NCI-H526 (cell line): ENCODE measurements around the gene MFAP1.
"Not testable (repeated sequence)": the region's sequence is repeated elsewhere in the genome, so short reads cannot be mapped to it uniquely, and the experiment has no call there.

Source experiments
- DNase-seq, 2 experiments: peaks; one replicate each; lab custom pipeline; 2025; lab: John Stamatoyannopoulos, UW

The MFAP1 gene

GRCh38 chr15:43821505-43821904, 3.0 kb downstream of the MFAP1 start:
- no peak for DNase-seq

DNA sequence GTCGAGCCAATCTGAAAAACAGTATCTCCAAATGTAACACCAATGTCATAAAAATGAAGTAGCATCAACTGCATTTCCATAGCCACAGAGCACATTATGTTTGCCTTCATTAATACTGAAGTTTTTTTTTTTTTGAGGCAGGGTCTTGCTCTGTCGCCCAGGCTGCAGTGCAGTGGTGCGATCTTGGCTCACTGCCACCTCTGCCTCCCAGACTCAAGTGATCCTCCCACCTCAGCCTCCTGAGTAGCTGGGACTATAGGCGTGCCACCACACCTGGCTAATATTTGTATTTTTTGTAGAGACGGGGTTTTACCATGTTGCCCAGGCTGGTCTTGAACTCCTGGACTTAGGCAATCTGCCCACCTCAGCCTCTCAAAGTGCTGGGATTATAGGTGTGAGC, 9.4 kb downstream of the MFAP1 start:
- not testable (repeated sequence) for DNase-seq

DNA sequence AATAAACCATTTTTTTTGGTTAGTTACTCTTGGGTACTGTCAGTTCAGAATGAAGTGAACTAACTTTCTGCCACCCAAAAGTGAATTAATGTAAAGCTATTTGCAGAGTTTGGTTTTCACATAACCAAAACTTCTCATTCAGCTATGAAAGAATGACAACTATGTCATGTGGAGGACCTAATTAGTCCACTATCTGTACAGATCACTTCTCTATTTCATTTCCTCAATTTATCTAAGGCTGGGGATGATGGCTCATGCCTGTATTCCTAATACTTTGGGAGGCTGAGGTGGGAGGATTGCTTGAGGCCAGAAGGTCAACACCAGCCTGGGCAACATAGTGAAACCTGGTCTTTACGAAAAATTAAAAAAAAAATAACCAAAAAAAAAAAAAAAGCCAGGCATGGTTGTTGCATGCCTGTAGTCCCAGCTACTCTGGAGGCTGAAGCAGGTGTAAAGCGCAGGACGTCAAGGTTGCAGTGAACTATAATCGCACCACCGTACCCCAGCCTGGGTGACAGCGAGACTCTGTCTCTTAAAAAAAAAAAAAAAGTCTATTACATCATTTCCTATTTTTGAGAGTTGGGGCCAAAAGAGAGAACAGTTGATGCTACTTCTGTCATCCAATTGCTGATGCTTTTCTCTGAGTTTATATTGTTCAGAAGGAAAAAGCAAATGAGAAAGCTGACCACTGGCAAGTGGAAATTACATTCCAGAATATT, 15.4 kb downstream of the MFAP1 start:
- no peak for DNase-seq

GRCh38 chr15:43808435-43808950, 16.0 kb downstream of the MFAP1 start:
- no peak for DNase-seq

DNA sequence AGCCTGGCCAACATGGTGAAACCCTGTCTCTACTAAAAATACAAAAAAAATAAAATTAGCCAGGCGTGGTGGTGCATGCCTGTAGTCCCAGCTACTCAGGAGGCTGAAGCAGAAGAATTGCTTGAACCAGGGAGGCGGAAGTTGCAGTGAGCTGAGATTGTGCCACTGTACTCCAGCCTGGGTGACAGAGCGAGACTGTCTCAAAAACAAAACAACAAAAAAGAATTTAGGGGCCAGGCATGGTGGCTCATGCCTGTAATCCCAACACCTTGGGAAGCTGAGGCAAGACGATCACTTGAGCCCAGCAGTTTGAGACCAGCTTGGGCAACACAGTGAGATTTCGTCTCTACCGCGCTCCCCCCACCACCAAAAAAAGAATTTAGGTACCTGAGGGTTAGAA, 21.8 kb downstream of the MFAP1 start:
- not testable (repeated sequence) for DNase-seq

DNA sequence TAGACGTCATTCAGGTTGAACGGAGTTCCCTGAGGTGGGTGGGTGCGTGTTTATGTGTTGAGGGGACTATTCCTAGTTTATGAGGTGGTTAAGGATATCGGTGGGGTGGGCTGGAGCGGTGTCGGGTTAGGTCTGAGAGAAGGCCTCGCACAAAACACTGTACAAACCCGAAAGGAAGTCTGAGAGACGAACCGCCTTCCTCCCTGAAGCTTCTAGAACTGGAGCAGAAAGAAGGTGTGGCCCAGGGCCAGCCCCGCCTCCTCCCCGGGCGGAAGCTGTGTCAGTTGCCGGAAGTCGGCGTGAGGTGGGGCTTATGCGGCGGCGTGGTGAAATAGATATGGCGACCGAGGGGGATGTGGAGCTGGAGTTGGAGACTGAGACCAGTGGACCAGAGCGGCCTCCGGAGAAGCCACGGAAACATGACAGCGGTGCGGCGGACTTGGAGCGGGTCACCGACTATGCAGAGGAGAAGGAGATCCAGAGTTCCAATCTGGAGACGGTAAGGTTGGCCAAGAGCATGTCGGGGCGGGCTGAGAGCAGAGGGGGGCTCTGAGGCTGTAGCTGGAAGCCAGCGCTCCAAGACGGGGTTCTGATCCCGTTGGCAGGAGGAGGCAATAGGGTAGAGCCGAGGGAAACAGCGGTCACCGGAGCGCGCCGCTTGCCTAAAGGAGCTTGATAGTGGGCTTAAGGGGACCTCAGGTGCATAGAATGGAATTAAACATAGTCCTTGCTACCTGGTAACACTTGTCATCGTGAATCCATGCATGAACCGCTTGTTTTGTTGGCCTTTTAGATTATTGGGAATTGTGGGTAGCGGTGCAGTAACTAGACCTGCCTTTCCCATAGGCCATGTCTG, 24.0 kb downstream of the MFAP1 start, which contains the start of gene HYPK:
Gene HYPK, plus strand, starts transcription at position 314 of the 856 bp plus-strand sequence. Its CDS starts 24 bp downstream, at position 338.
- DNase-seq: peak; percentile 80 to 92

GRCh38 chr15:43799945-43800285, 24.6 kb downstream of the MFAP1 start, which contains the start of gene SERINC4:
Gene SERINC4, minus strand, starts transcription at chr15:43800220. Its CDS starts 234 bp downstream, at chr15:43799986.
- no peak for DNase-seq

DNA sequence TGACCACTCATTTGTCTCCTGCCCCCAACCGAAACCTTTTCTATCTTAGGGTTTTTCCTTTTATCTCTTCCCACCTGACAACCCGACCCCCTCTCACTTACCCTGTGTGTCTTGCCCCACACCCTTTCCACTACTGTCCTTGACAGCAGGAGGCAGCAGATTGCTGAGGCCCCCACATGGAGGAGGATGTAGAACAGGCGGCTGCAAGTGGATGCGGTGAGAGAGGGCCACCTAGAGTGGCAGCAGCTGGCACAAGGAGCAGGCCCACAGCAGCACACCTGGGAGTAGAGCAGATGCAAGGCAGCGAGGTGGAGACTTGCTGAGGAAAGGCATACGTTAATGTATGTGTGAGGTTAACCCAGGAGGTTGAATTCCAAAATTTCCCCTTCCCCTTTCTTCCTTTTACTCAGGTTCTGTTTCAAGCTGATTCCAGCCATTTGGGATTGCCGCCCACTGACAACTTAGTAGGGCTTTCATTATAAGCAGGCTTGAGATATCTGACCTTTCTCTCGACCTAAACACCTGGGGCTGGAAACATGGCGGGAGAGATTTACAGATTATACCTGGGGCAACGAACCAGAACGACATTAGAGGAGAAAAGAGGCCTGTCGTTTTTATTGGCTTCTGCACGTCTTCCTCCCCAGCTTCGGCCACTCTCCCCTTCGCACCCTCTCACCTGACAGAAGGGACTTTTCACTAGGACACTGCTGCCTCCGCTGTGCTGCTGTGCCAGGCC, 25.1 kb downstream of the MFAP1 start:
- peak; percentile 21 to 50 for DNase-seq

- no peak for DNase-seq
Observed at GRCh38 chr15:43796566-43796965, 27.9 kb downstream of the MFAP1 start.

- no peak for DNase-seq
Observed at GRCh38 chr15:43795997-43796396, 28.5 kb downstream of the MFAP1 start.

- DNase-seq: no peak
Observed at GRCh38 chr15:43795197-43795596, 29.3 kb downstream of the MFAP1 start.

- no peak for DNase-seq
Observed at GRCh38 chr15:43794269-43795037, 30.0 kb downstream of the MFAP1 start.

DNA sequence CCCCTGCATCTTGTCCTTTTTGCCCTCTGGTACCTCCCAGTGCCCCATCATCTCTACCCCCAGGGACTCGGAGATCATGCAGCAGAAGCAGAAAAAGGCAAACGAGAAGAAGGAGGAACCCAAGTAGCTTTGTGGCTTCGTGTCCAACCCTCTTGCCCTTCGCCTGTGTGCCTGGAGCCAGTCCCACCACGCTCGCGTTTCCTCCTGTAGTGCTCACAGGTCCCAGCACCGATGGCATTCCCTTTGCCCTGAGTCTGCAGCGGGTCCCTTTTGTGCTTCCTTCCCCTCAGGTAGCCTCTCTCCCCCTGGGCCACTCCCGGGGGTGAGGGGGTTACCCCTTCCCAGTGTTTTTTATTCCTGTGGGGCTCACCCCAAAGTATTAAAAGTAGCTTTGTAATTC, 30.8 kb downstream of the MFAP1 start:
- DNase-seq: no peak

DNA sequence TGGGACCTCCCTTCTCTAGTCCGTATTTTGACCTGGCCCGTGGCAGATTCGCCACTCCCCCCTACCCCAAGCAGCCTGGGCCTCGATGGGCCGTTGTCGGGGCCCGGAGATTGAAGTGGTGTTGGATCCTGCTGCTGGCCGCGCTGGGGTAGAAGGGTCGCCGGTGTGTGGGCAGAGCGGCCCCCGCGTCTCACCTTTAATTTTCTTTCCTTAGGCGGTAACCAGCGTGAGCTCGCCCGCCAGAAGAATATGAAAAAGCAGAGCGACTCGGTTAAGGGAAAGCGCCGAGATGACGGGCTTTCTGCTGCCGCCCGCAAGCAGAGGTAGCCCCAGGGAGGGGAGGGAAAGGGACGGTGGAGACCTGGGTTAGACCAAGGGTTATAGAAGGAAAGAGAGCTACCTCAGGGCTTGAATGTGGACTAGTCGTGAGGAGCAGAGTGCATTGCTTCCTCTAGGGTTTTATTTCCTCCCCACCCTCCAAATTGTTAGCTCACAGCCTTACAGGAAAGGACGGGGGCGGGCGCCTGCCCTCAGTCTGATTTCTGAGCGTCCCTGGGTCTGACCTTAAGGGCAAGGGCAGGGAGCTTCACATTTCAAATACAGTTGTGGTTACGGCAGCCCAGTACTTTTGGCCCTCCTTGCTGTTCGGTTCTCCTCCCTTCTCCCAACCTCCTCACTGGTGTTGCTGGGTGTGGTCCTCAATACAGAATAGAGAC, 31.6 kb downstream of the MFAP1 start:
- peak in 1 of 2 experiments; percentile 22 for DNase-seq

- peak; percentile 99 to 100 for DNase-seq
Observed at GRCh38 chr15:43791993-43792760, 32.3 kb downstream of the MFAP1 start, which contains the start of gene SERF2. Gene SERF2, plus strand, starts transcription at chr15:43792320. Its CDS starts 57 bp downstream, at chr15:43792377.

- peak; percentile 88 to 89 for DNase-seq
Observed at GRCh38 chr15:43789409-43789808, 35.1 kb downstream of the MFAP1 start.

DNA sequence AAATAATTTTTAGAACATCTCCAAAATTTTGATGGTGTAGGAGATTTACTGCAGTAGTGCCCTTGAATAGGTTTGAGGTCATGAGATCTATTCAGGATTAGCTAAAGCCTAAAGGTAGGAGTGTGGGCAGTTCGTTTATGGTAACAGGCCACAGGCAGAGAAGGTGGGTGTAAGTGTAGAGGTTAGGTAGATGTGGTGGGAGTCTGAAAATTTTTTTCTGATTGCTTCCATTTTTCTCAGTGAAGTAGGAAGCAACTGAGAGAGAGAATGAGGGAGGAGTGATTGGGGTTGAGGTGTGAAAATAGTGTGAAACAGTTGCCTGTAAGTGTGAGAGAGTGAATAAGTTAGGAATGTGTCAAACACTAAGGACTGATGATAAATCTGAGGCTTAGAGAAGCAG, 45.5 kb downstream of the MFAP1 start:
- DNase-seq: no peak

- peak; percentile 83 to 96 for DNase-seq
Observed at GRCh38 chr15:43777267-43777914, 47.1 kb downstream of the MFAP1 start.

- peak; percentile 83 to 92 for DNase-seq
Observed at GRCh38 chr15:43776718-43777266, 47.7 kb downstream of the MFAP1 start, which contains the start of gene ELL3. Gene ELL3, minus strand, starts transcription at chr15:43776966. Its CDS starts 65 bp downstream, at chr15:43776901.
